Panc1 (cell line): Measurements from ENCODE around the gene PSMD1. TPM values are rescaled to one million over a fixed set of nuclear protein-coding genes. Genes with fewer than 3 reads are reported as not detected.

Source experiments
- ATAC-seq: fragments of 200-7000 bp; cut with Tn5 transposase; 2 replicates; pipeline ENCODE4 v1.9.1; 2020; ENCODE audit warnings: mild to moderate bottlenecking, moderate library complexity
- BruUV-seq: library from RNA; stranded (reverse); fragments of 400-500 nt; replicated peaks from 2 replicates; lab custom pipeline; 2021; lab: Mats Ljungman, UMichigan
- CTCF ChIA-PET: fragments of 300-600 bp; sonication (Branson Sonifier 250); formaldehyde crosslinking; loops from one replicate; lab custom pipeline; 2022; ENCODE audit warnings: antibody characterized with exemption; lab: Charles Lee
- POLR2A ChIA-PET: fragments of 300-600 bp; sonication (Branson Sonifier 250); formaldehyde crosslinking; loops from one replicate; lab custom pipeline; 2022; ENCODE audit warnings: antibody characterized with exemption; lab: Charles Lee
- DNase-seq: peaks from one replicate; pipeline ENCODE4 v3.0.0-alpha.2; 2010; ENCODE audit warnings: low read depth, low spot score
- H3K27ac ChIP-seq: 2 replicates; pipeline ENCODE4 v1.5.1; 2011; ENCODE audit warnings: mild to moderate bottlenecking, low read length, inconsistent platforms
- H3K27me3 ChIP-seq: fragments of 200-500 bp; sonication (Bioruptor generic); 2 replicates; pipeline ENCODE4 v1.6.0; 2014; ENCODE audit warnings: low read length, inconsistent platforms; ENCODE audit not compliant: control insufficient read depth, insufficient read depth
- H3K36me3 ChIP-seq: fragments of 200-500 bp; sonication (Bioruptor generic); 2 replicates; pipeline ENCODE4 v1.5.1; 2014; ENCODE audit warnings: inconsistent platforms, mild to moderate bottlenecking, low read length, moderate library complexity; ENCODE audit not compliant: control insufficient read depth, insufficient read depth
- H3K4me1 ChIP-seq: 2 replicates; pipeline ENCODE4 v1.5.1; 2011; ENCODE audit warnings: inconsistent platforms, mild to moderate bottlenecking, low read length, moderate library complexity; ENCODE audit not compliant: control insufficient read depth, insufficient read depth
- H3K4me3 ChIP-seq, 2 experiments: 2 replicates each; pipeline ENCODE4 v1.5.1; 2011 to 2012; ENCODE audit warnings: low read depth in 2 of 2, low read length in 2 of 2, mild to moderate bottlenecking in 2 of 2, inconsistent platforms in 1 of 2, moderate library complexity in 1 of 2
- H3K9me3 ChIP-seq: fragments of 200-500 bp; sonication (Bioruptor generic); 2 replicates; pipeline ENCODE4 v1.5.1; 2014; ENCODE audit warnings: low read depth, mild to moderate bottlenecking, inconsistent platforms, low read length, moderate library complexity; ENCODE audit not compliant: control insufficient read depth, insufficient read depth
- CTCF ChIP-seq: fragments of 450-650 bp; IDR thresholded peaks from 2 replicates; pipeline ENCODE4 v1.5.1; 2017; ENCODE audit warnings: mild to moderate bottlenecking
- POLR2AphosphoS5 ChIP-seq: IDR thresholded peaks from 2 replicates; pipeline ENCODE4 v1.6.1; 2012; ENCODE audit warnings: mild to moderate bottlenecking, low read depth, low read length, moderate library complexity
- REST ChIP-seq, 2 experiments: IDR thresholded peaks; 2 replicates each; pipeline ENCODE4 v1.6.1; 2011 to 2012; ENCODE audit warnings: low read depth in 2 of 2, control low read depth in 1 of 2, low read length in 1 of 2, mild to moderate bottlenecking in 1 of 2, moderate library complexity in 1 of 2; ENCODE audit not compliant: insufficient read depth in 1 of 2
- SIN3A ChIP-seq: IDR thresholded peaks from 2 replicates; pipeline ENCODE4 v1.6.1; 2012; ENCODE audit warnings: low read depth, mild to moderate bottlenecking, low read length, moderate library complexity, borderline replicate concordance; ENCODE audit not compliant: insufficient read depth
- TCF7L2 ChIP-seq: IDR thresholded peaks from 2 replicates; pipeline ENCODE4 v1.6.1; 2011; ENCODE audit warnings: mild to moderate bottlenecking, low read depth, low read length, inconsistent platforms
- in situ Hi-C: cut with HindIII; loops from 2 replicates; pipeline ENCODE4 v1.10.0; 2016; ENCODE audit warnings: low sequenced_read_pairs, low pct_unique_long_range_greater_than_20kb
- intact Hi-C: fragments of 100-400 bp; cut with micrococcal nuclease; formaldehyde crosslinking; loops from one replicate; pipeline ENCODE4 v1.10.0; 2022; ENCODE audit not compliant: unreplicated experiment
- total RNA-seq: library from RNA; stranded (reverse); gene quantifications from one replicate; pipeline ENCODE4 v1.2.1, GENCODE V29; 2021; ENCODE audit not compliant: unreplicated experiment

The PSMD1 gene
- total RNA-seq, 1 experiment from 2014 or later: 146 TPM

GRCh38 chr2:231012463-231012862 is 44.2 kb upstream of the PSMD1 start:
- in situ Hi-C loops: no loop called here
- BruUV-seq: no TSS peak

GRCh38 chr2:231013820-231014219 is 42.8 kb upstream of the PSMD1 start:
- no peaks in the 10 kb centered on the region for H3K27me3 ChIP-seq
- CTCF ChIA-PET: interaction anchor here (0.6 kb wide), 1 partner anchor 22 kb away, joined by 4 read pairs; no protein-coding TSS in a partner anchor
- no TSS peak for BruUV-seq
- H3K36me3 ChIP-seq: no peaks in the 10 kb centered on the region
- H3K9me3 ChIP-seq: no peaks in the 10 kb centered on the region
- in situ Hi-C loops: no loop called here
- no peak overlapping the region for H3K4me3 ChIP-seq
- H3K27ac ChIP-seq: no peak overlapping the region
- H3K4me1 ChIP-seq: no peaks in the 10 kb centered on the region
- intact Hi-C loops: no loop called here
- ATAC-seq (no peak), DNase-seq (no peak)
- POLR2A ChIA-PET: no interaction called here
- TF ChIP-seq POLR2AphosphoS5 (no peak), REST (IDR thresholded peaks at IDR 0.05; ENCODE audit: insufficient read depth in 1 of 2, low read depth in 2 of 2, low read length in 1 of 2) (no peak)

More at GRCh38 chr2:231012463-231012862, 44.2 kb upstream of the PSMD1 start:
- Histone ChIP-seq H3K36me3 (no peaks in the 10 kb centered on the region), H3K27ac (no peak overlapping the region), H3K27me3 (no peaks in the 10 kb centered on the region), H3K4me3 (no peak overlapping the region), H3K4me1 (no peaks in the 10 kb centered on the region), H3K9me3 (no peaks in the 10 kb centered on the region)
- ATAC-seq (no peak), DNase-seq (no peak)
- POLR2A ChIA-PET: no interaction called here
- intact Hi-C loops: no loop called here
- TF ChIP-seq TCF7L2 (no peak), SIN3A (no peak), REST (IDR thresholded peaks at IDR 0.05; ENCODE audit: insufficient read depth in 1 of 2, low read depth in 2 of 2, low read length in 1 of 2) (no peak), POLR2AphosphoS5 (no peak), CTCF (no peak)
- CTCF ChIA-PET: no interaction called here
